Muscle layer of colon (tissue), 2 donors: Measurements from ENCODE around the gene CPNE8.
A peak's percentile ranks its signal among the peaks of the same experiment; 100 is the strongest.

Source experiments
- H3K27ac ChIP-seq: one replicate; pipeline ENCODE4 v1.7.0; 2013; ENCODE audit warnings: low read depth, mild to moderate bottlenecking, low read length, moderate library complexity
- H3K27me3 ChIP-seq, 2 donors: one replicate each; pipeline ENCODE4 v1.7.0; 2013; ENCODE audit warnings: low read length in 2 of 2, mild to moderate bottlenecking in 2 of 2; ENCODE audit not compliant: insufficient read depth in 2 of 2, control insufficient read depth in 1 of 2
- H3K36me3 ChIP-seq: one replicate; pipeline ENCODE4 v1.7.0; 2013; ENCODE audit warnings: mild to moderate bottlenecking, low read length; ENCODE audit not compliant: insufficient read depth
- H3K4me1 ChIP-seq: one replicate; pipeline ENCODE4 v1.7.0; 2013; ENCODE audit warnings: mild to moderate bottlenecking, low read length; ENCODE audit not compliant: insufficient read depth
- H3K4me3 ChIP-seq, 2 donors: one replicate each; pipeline ENCODE4 v1.7.0; 2013; ENCODE audit warnings: low read length in 2 of 2, low read depth in 1 of 2, mild to moderate bottlenecking in 1 of 2, moderate library complexity in 1 of 2
- H3K9ac ChIP-seq: one replicate; pipeline ENCODE4 v1.7.0; 2013; ENCODE audit warnings: low read length
- H3K9me3 ChIP-seq: one replicate; pipeline ENCODE4 v1.7.0; 2013; ENCODE audit warnings: mild to moderate bottlenecking, low read length
- donor health status: abdominal sarcoma.
- donor health status: Adenocarcinoma of cecum.

CPNE8 gene

GRCh38 chr12:38905480-38906351 is at the start of gene CPNE8:
CPNE8 (minus strand) TSS chr12:38905591; CDS start chr12:38905534, 57 bp downstream.
- Histone ChIP-seq H3K9ac (peak within 1 kb of the TSS; percentile 91), H3K36me3 (no peaks in the 10 kb centered on the region), H3K27ac (peak within 1 kb of the TSS; percentile 62), H3K27me3 (no peaks in the 10 kb centered on the region), H3K4me1 (no peaks in the 10 kb centered on the region), H3K9me3 (no peaks in the 10 kb centered on the region), H3K4me3 (peak within 1 kb of the TSS; percentile 92 to 95)

GRCh38 chr12:38954238-38954873 is 49.0 kb upstream of the CPNE8 start:
- Histone ChIP-seq H3K27me3 (no peaks in the 10 kb centered on the region), H3K9me3 (no peaks in the 10 kb centered on the region), H3K27ac (no peak overlapping the region), H3K4me3 (no peak overlapping the region), H3K36me3 (no peaks in the 10 kb centered on the region), H3K9ac (no peak overlapping the region), H3K4me1 (no peaks in the 10 kb centered on the region)

GRCh38 chr12:38949363-38949762 is 44.0 kb upstream of the CPNE8 start:
- no peak overlapping the region for H3K4me3 ChIP-seq
- H3K27ac ChIP-seq = no peak overlapping the region
- H3K4me1 ChIP-seq = no peaks in the 10 kb centered on the region
- no peaks in the 10 kb centered on the region for H3K36me3 ChIP-seq
- no peaks in the 10 kb centered on the region for H3K9me3 ChIP-seq
- H3K27me3 ChIP-seq = no peaks in the 10 kb centered on the region
- no peak overlapping the region for H3K9ac ChIP-seq

- Histone ChIP-seq H3K27ac (no peak overlapping the region), H3K36me3 (no peaks in the 10 kb centered on the region), H3K9me3 (no peaks in the 10 kb centered on the region), H3K4me1 (no peaks in the 10 kb centered on the region), H3K4me3 (no peak overlapping the region), H3K9ac (no peak overlapping the region), H3K27me3 (no peaks in the 10 kb centered on the region)
Observed at GRCh38 chr12:38934686-38935085, 29.3 kb upstream of the CPNE8 start.

- H3K9ac ChIP-seq = no peak overlapping the region
- no peaks in the 10 kb centered on the region for H3K4me1 ChIP-seq
- no peak overlapping the region for H3K4me3 ChIP-seq
- H3K27ac ChIP-seq = no peak overlapping the region
- no peaks in the 10 kb centered on the region for H3K9me3 ChIP-seq
- no peaks in the 10 kb centered on the region for H3K36me3 ChIP-seq
- no peaks in the 10 kb centered on the region for H3K27me3 ChIP-seq
Observed at GRCh38 chr12:38934078-38934584, 28.7 kb upstream of the CPNE8 start.

- H3K9ac ChIP-seq = no peak overlapping the region
- H3K27ac ChIP-seq = no peak overlapping the region
- no peak overlapping the region for H3K4me3 ChIP-seq
- H3K36me3 ChIP-seq = no peaks in the 10 kb centered on the region
- no peaks in the 10 kb centered on the region for H3K9me3 ChIP-seq
- H3K27me3 ChIP-seq = no peaks in the 10 kb centered on the region
- no peaks in the 10 kb centered on the region for H3K4me1 ChIP-seq
Observed at GRCh38 chr12:38932320-38932719, 26.9 kb upstream of the CPNE8 start.

- no peak overlapping the region for H3K27ac ChIP-seq
- no peaks in the 10 kb centered on the region for H3K36me3 ChIP-seq
- H3K9me3 ChIP-seq = no peaks in the 10 kb centered on the region
- H3K4me3 ChIP-seq = no peak overlapping the region
- no peaks in the 10 kb centered on the region for H3K27me3 ChIP-seq
- H3K4me1 ChIP-seq = no peaks in the 10 kb centered on the region
- no peak overlapping the region for H3K9ac ChIP-seq
Observed at GRCh38 chr12:38931461-38931860, 26.1 kb upstream of the CPNE8 start.

GRCh38 chr12:38930990-38931389 is 25.6 kb upstream of the CPNE8 start:
- H3K9me3 ChIP-seq = no peaks in the 10 kb centered on the region
- H3K27me3 ChIP-seq = no peaks in the 10 kb centered on the region
- H3K4me1 ChIP-seq = no peaks in the 10 kb centered on the region
- H3K4me3 ChIP-seq = no peak overlapping the region
- no peak overlapping the region for H3K27ac ChIP-seq
- H3K9ac ChIP-seq = no peak overlapping the region
- H3K36me3 ChIP-seq = no peaks in the 10 kb centered on the region

- H3K36me3 ChIP-seq = no peaks in the 10 kb centered on the region
- no peaks in the 10 kb centered on the region for H3K9me3 ChIP-seq
- H3K27ac ChIP-seq = no peak overlapping the region
- H3K4me3 ChIP-seq = no peak overlapping the region
- no peaks in the 10 kb centered on the region for H3K4me1 ChIP-seq
- H3K9ac ChIP-seq = no peak overlapping the region
- no peaks in the 10 kb centered on the region for H3K27me3 ChIP-seq
Observed at GRCh38 chr12:38926501-38926900, 21.1 kb upstream of the CPNE8 start.

- Histone ChIP-seq H3K9ac (no peak overlapping the region), H3K27ac (no peak overlapping the region), H3K9me3 (no peaks in the 10 kb centered on the region), H3K4me3 (no peak overlapping the region), H3K36me3 (no peaks in the 10 kb centered on the region), H3K4me1 (no peaks in the 10 kb centered on the region), H3K27me3 (no peaks in the 10 kb centered on the region)
Observed at GRCh38 chr12:38921025-38921677, 15.8 kb upstream of the CPNE8 start.

GRCh38 chr12:38919191-38919590 is 13.8 kb upstream of the CPNE8 start:
- no peak overlapping the region for H3K27ac ChIP-seq
- no peaks in the 10 kb centered on the region for H3K9me3 ChIP-seq
- no peaks in the 10 kb centered on the region for H3K4me1 ChIP-seq
- H3K9ac ChIP-seq = no peak overlapping the region
- H3K36me3 ChIP-seq = no peaks in the 10 kb centered on the region
- no peak overlapping the region for H3K4me3 ChIP-seq
- no peaks in the 10 kb centered on the region for H3K27me3 ChIP-seq
